AG09319 (cell line): ENCODE results near the gene ZNF280B.
"Not testable (repeated sequence)": the region's sequence is repeated elsewhere in the genome, so short reads cannot be mapped to it uniquely, and the experiment has no call there.

Experiments
- DNase-seq: peaks from one replicate; pipeline ENCODE4 v3.0.0-alpha.2; 2010; ENCODE audit warnings: low read depth; ENCODE audit errors: extremely low read depth
- CTCF ChIP-seq: IDR thresholded peaks from 2 replicates; pipeline ENCODE4 v1.5.1; 2011; ENCODE audit warnings: low read depth, mild to moderate bottlenecking, inconsistent platforms, low read length, moderate library complexity

Gene ZNF280B

GRCh38 chr22:22479116-22479515 is 29.4 kb downstream of the ZNF280B start:
- no peak for DNase-seq
- TF ChIP-seq CTCF, result no peak

- DNase-seq, result no peak
- no peak for TF ChIP-seq CTCF
These were observed 30.1 kb downstream of the ZNF280B start for GRCh38 chr22:22478470-22478869.

GRCh38 chr22:22474733-22475132 is 33.8 kb downstream of the ZNF280B start:
- no peak for TF ChIP-seq CTCF
- no peak for DNase-seq

GRCh38 chr22:22471104-22471503 is 37.4 kb downstream of the ZNF280B start:
- DNase-seq, result not testable (repeated sequence)

GRCh38 chr22:22469527-22469926 is 39.0 kb downstream of the ZNF280B start:
- DNase-seq, result no peak
- TF ChIP-seq CTCF, result no peak

- DNase-seq, result not testable (repeated sequence)
These were observed 39.6 kb downstream of the ZNF280B start for GRCh38 chr22:22468794-22469469.

- no peak for TF ChIP-seq CTCF
- DNase-seq, result no peak
These were observed 41.4 kb downstream of the ZNF280B start for GRCh38 chr22:22467112-22467511.

- TF ChIP-seq CTCF, result no peak
- no peak for DNase-seq
These were observed 42.8 kb downstream of the ZNF280B start for GRCh38 chr22:22465782-22466181.
